ENCODE data around the gene DNM3.

The DNM3 gene

GRCh38 chr1:171816300-171816901 is 24.9 kb upstream of the DNM3 start:
- no peak overlapping the region for H3K4me3 ChIP-seq (replicated peaks; ENCODE audit: low read depth, low read length)
- no peak for TF ChIP-seq CTCF (IDR thresholded peaks at IDR 0.05; ENCODE audit: low read length, missing control alignments)
- DNase-seq (ENCODE audit: low read depth) = no peak

- no peak for TF ChIP-seq CTCF (IDR thresholded peaks at IDR 0.05; ENCODE audit: low read length, missing control alignments)
- H3K4me3 ChIP-seq (replicated peaks; ENCODE audit: low read depth, low read length) = no peak overlapping the region
- DNase-seq (ENCODE audit: low read depth) = peak; percentile 64
Measured at GRCh38 chr1:171817511-171818265, 23.6 kb upstream of the DNM3 start.

- no peak for DNase-seq (ENCODE audit: low read depth)
- no peak overlapping the region for H3K4me3 ChIP-seq (replicated peaks; ENCODE audit: low read depth, low read length)
- TF ChIP-seq CTCF (IDR thresholded peaks at IDR 0.05; ENCODE audit: low read length, missing control alignments) = no peak
Measured at GRCh38 chr1:171819946-171820345, 21.4 kb upstream of the DNM3 start.

GRCh38 chr1:171826973-171827372 is 14.3 kb upstream of the DNM3 start:
- TF ChIP-seq CTCF (IDR thresholded peaks at IDR 0.05; ENCODE audit: low read length, missing control alignments) = no peak
- H3K4me3 ChIP-seq (replicated peaks; ENCODE audit: low read depth, low read length) = no peak overlapping the region
- no peak for DNase-seq (ENCODE audit: low read depth)

GRCh38 chr1:171828794-171829193 is 12.5 kb upstream of the DNM3 start:
- no peak for TF ChIP-seq CTCF (IDR thresholded peaks at IDR 0.05; ENCODE audit: low read length, missing control alignments)
- no peak for DNase-seq (ENCODE audit: low read depth)
- H3K4me3 ChIP-seq (replicated peaks; ENCODE audit: low read depth, low read length) = no peak overlapping the region

GRCh38 chr1:171833091-171833825 is 8.0 kb upstream of the DNM3 start:
- TF ChIP-seq CTCF (IDR thresholded peaks at IDR 0.05; ENCODE audit: low read length, missing control alignments) = no peak
- no peak for DNase-seq (ENCODE audit: low read depth)

More at GRCh38 chr1:171833091-171833825, 8.0 kb upstream of the DNM3 start:
- H3K4me3 ChIP-seq (replicated peaks; ENCODE audit: low read depth, low read length) = no peak overlapping the region
